ENCODE data around the gene NUTM2G.
"Not testable (repeated sequence)": the region's sequence is repeated elsewhere in the genome, so short reads cannot be mapped to it uniquely, and the experiment has no call there.

GRCh38 chr9:96972552-96972951 is 43.9 kb downstream of the NUTM2G start:
- not testable (repeated sequence) for TF ChIP-seq CTCF (IDR thresholded peaks at IDR 0.05); POLR2AphosphoS5 (IDR thresholded peaks at IDR 0.05; ENCODE audit: insufficient read depth in 1 of 2, low read depth in 1 of 2)

Measured in vagina (tissue), 2 donors.